ENCODE measurements around the gene ARFIP1. TPM values are rescaled to one million over a fixed set of nuclear protein-coding genes. Genes with fewer than 3 reads are reported as not detected.
"Not testable (repeated sequence)": the region's sequence is repeated elsewhere in the genome, so short reads cannot be mapped to it uniquely, and the experiment has no call there.

Gene ARFIP1, protein sequence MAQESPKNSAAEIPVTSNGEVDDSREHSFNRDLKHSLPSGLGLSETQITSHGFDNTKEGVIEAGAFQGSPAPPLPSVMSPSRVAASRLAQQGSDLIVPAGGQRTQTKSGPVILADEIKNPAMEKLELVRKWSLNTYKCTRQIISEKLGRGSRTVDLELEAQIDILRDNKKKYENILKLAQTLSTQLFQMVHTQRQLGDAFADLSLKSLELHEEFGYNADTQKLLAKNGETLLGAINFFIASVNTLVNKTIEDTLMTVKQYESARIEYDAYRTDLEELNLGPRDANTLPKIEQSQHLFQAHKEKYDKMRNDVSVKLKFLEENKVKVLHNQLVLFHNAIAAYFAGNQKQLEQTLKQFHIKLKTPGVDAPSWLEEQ
- total RNA-seq, result 56.5 TPM

DNA sequence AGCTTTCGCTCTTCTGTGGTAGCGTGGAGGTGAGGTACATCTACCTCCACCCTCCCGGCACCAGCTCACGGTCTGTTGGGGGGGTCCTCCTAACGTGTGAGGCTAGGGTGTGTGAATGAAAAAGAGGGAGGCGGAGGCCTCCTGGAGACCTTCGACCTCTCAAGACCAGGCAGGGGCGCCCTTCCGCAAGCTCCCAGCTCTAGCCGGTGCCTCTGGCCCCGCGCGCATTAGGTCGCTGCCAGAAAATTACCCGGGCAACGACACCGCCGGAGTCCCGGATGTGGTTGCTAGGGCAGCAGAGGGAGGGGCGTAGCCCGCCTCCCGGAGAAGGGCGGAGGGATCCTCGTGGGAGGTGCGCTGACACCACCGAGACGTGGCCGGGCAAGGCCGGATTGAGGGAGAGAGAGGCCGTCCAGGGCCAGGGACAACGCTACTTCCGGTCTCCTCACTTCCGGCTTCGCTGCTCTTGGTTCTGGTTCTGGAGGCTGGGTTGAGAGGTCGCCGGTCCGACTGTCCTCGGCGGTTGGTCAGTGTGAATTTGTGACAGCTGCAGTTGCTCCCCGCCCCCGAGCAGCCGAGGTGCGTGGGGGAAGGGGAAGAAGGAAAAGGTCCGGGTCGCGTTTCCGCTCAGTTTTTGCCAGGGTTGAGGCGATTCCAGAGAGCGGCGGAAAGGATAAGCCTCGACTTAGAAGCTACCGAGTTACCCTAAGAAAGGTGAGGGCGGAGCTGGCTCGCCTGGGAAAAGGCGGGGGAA lies at the start of gene ARFIP1, which contains the start of gene TIGD4:
Gene ARFIP1 (plus strand): TSS at position 442 of the 754 bp plus-strand sequence. CDS start 49,680 bp downstream, outside the sequence.
Gene TIGD4 (minus strand): TSS at position 218 of the 754 bp plus-strand sequence. CDS start 8,726 bp downstream, outside the sequence.
- peak; percentile 98 for DNase-seq (ENCODE audit: low spot score)

GRCh38 chr4:152731997-152732396 lies 47.8 kb upstream of the ARFIP1 start:
- DNase-seq (ENCODE audit: low spot score), result no peak

DNA sequence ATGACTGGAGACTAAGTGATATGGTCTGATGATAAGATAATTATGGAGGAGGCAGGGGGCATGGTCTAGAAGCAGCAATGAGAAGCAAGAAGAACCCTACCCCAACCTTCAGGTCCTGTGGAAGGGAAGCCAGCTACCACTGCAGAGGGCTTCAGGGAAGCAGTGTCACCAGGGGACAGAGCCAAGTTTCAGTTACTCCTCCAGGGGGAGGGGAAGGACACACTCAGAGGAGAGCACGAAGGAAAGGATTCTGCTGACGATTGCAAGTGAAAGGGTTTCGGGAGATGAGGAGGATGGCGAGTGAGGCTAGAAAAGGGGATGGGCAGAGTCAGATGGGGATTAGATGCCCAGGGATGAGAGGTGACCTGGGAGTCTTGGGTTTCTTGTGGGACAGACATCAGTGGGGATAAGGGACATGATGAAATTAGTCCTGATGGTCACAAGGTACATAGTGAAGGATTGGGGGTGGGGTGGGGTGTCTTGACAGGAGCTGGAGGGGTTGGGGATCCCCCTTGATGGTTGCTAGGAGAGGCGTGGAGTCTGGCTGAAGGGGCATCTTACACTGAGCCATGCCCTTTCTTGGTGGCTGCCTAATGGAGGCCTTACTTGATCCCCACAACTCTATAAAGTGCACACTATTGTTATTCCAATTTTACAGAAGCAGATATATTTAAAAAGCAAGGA lies 45.6 kb upstream of the ARFIP1 start:
- no peak for DNase-seq (ENCODE audit: low spot score)

GRCh38 chr4:152734699-152735050 lies 45.1 kb upstream of the ARFIP1 start:
- DNase-seq (ENCODE audit: low spot score), result no peak

- DNase-seq (ENCODE audit: low spot score), result no peak
These were observed 44.3 kb upstream of the ARFIP1 start for GRCh38 chr4:152735396-152735859.

- DNase-seq (ENCODE audit: low spot score), result no peak
These were observed 43.8 kb upstream of the ARFIP1 start for GRCh38 chr4:152735906-152736305.

- no peak for DNase-seq (ENCODE audit: low spot score)
These were observed 40.9 kb upstream of the ARFIP1 start for GRCh38 chr4:152738827-152739226.

GRCh38 chr4:152747444-152747843 lies 32.3 kb upstream of the ARFIP1 start:
- no peak for DNase-seq (ENCODE audit: low spot score)

DNA sequence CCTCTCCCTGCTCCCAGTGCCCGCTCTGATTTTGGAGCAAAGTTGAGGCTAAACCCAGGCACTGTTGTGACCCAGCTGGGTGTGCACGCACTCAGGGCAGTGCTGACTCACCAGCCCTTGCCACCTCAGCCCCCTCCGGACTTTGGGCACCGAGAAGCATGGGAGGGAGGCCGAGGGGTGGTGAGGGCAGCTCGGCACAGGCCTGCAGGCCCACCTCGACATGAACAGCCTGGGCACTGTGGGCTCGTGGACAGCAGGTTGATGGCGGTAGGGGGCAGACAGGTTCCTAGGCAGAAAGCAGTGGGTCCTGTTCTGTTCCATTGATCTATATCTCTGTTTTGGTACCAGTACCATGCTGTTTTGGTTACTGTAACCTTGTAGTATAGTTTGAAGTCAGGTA lies 31.1 kb upstream of the ARFIP1 start:
- DNase-seq (ENCODE audit: low spot score), result no peak

GRCh38 chr4:152763796-152764195 lies 16.0 kb upstream of the ARFIP1 start:
- DNase-seq (ENCODE audit: low spot score), result no peak

DNA sequence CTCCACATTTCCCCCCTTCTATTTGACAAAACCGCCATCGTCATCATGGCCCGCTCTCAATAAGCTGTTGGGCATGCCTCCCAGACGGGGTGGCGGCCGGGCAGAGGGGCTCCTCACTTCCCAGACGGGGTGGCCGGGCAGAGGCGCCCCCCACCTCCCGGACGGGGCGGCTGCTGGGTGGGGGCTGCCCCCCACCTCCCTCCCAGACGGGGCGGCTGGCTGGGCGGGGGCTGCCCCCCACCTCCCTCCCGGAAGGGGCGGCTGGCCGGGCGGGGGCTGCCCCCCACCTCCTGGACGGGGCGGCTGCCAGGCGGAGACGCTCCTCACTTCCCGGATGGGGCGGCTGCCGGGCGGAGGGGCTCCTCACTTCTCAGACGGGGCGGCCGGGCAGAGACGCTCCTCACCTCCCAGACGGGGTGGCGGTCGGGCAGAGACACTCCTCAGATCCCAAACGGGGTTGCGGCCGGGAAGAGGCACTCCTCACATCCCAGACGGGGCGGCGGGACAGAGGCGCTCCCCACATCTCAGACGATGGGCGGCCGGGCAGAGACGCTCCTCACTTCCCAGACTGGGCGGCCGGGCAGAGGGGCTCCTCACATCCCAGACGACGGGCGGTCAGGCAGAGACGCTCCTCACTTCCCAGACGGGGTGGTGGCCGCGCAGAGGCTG lies 14.6 kb upstream of the ARFIP1 start:
- DNase-seq (ENCODE audit: low spot score), result not testable (repeated sequence)

- DNase-seq (ENCODE audit: low spot score), result no peak
These were observed 7.8 kb upstream of the ARFIP1 start for GRCh38 chr4:152771741-152772533.

- no peak for DNase-seq (ENCODE audit: low spot score)
These were observed 6.4 kb upstream of the ARFIP1 start for GRCh38 chr4:152773339-152773738.

DNA sequence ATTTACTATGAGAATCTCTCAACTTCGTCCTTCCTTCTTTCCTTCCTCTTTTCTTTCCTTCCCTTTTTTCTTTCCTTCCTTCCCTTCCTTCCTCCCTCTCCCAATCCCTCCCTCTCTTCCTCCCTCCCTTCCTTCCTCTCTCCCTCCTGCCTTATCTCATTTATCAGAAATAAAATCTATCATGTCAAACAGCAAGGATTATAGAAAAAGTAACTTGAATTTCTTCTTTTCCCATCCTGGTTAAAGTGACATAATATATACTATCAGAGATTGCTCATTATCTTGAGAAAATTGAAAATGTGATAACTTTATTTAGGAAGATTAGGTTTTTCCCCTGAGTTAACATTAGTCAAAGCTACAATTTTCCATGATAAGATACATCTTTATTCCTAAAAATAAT lies 5.8 kb upstream of the ARFIP1 start:
- no peak for DNase-seq (ENCODE audit: low spot score)

- DNase-seq (ENCODE audit: low spot score), result no peak
These were observed 3.4 kb upstream of the ARFIP1 start for GRCh38 chr4:152776352-152776751.

DNA sequence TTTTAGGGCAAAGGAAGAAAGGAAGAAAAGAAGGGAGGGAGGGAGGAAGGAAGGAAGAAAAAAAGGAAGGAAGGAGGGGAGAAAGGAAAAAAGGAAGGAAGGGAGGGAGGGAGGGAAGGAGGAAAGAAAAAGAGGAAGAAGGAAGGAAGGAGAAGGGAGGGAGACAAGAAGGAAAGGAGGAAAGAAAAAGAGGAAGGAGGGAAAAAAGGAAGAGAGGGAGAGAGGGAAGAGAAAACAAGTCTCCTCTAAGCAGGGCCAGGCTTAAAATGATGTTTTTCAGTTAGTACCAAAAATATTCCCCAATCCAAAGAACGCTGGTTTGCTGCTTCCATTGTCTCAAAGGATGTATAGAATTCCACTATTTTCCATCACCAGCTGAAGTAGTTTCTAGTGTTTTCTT lies 2.3 kb upstream of the ARFIP1 start:
- no peak for DNase-seq (ENCODE audit: low spot score)

DNA sequence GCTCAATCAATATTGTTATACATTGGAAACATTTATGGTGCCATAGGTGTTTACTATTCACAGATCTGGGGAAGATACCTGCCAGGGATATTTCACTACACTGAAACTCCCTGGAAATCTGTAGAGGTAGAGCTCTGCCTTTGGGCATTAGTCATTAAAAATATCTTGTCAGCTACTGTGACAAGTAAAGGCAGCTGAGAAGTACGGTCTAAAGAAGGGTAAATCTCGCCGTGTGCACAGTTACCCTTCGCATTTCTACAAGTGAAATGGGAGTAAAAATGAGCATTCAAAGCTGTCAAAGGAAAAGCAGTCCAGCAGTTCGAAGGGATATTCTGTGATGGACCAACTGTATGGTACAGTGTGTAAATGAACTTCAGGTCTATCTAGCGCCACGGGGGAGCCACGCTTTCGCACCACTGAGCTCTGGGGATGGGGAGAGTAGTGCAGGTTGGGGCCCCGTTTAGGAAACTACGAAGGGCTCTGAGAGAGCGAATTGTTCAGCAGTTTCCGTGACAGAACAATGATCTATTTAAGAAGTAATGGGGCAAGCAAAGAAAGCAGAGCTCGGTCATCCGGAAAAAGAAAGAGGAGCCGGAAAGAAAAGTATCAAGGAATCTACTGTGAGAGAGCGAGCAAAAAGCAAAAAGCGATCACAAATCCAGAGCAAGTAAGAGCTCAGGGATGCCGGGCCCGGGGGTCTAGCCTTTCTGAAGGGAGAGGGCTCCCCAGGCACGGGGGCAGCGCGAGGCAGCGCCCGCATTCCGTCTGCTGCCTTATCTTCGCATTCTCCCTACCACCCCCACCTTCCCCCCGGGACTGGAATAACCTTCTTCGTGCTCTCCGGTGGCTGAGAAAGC lies 870 bp upstream of the ARFIP1 start:
- no peak for DNase-seq (ENCODE audit: low spot score)

GRCh38 chr4:152780267-152780778 lies 569 bp downstream of the ARFIP1 start:
- DNase-seq (ENCODE audit: low spot score), result no peak

GRCh38 chr4:152784490-152785350 lies 5.0 kb downstream of the ARFIP1 start:
- DNase-seq (ENCODE audit: low spot score), result no peak
